Measurements from ENCODE around the gene ZFTA.
A peak's percentile ranks its signal among the peaks of the same experiment; 100 is the strongest.
"Not testable (repeated sequence)": the region's sequence is repeated elsewhere in the genome, so short reads cannot be mapped to it uniquely, and the experiment has no call there.

The ZFTA gene

DNA sequence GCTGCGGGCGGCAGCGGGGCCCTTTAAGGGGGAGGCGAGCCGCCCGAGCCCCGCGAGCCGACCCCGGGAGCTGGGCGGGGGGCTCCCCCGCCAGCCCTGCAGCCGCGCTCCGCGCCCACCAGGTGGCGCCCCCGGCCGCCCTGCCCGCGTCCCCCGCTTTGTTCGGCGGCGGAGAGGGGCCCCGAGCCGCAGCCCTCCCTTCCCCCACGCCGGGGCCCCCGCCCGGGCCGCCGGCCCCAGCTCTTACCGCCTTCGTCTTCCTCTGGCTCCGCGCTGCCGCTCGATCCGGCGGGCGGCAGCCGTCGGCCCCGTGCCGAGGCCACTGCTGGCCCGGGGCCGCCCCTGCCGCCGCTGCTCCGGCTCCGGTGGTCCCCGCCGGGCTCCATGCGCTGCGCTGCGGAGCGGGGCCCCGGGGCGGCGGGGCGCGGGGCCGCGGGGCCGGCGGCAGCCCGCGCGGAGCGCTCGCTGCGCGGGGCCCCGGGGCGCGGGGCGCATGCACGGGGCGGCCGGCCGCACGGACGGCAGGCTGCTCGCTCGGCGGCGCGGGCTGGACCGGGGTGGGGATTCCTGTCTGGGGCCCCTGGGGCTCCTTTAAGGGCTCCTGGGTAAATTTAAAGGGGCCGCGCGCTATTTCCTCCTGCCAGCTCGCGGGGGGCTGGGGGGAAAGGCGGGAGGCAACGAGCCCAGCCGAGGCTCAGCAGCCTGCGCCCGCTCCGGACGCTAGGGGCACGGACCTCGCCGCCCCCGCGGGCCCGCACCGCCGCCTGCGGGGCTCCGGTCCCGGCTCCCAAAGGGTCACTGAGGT is at the start of gene ZFTA:
Gene ZFTA, minus strand, starts transcription at position 539 of the 805 bp plus-strand sequence. Its CDS starts 153 bp downstream, at position 386.
- DNase-seq (ENCODE audit: low read depth in 3 of 3), result peak; percentile 22 to 55 (median 24)

DNA sequence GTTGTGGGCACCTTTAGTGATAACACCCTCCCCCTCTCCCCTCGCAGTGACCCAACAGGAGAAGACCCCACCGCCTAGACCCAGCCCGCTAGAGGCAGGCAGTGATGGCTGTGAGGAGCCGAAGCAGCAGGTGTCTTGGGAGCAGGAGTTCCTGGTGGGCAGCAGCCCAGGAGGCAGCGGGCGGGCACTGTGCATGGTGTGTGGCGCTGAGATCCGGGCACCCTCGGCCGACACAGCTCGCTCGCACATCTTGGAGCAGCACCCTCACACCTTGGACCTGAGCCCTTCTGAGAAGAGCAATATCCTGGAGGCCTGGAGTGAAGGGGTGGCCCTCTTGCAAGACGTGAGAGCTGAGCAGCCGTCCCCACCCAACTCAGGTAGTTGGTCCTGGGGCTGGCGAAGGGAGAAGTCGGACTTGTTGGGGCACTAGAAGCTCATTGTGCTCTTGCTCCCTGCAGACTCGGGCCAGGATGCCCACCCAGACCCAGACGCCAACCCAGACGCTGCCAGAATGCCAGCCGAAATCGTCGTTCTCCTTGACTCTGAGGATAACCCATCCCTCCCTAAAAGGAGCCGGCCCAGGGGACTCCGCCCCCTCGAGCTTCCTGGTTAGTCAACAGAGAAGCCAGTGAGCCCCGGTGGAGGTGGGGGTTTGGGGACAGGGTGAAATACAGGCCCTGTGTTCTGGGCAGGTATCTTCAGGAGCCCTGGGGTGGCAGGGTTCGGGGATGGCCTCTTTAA is 49.4 kb upstream of the ZFTA start:
- DNase-seq (ENCODE audit: low read depth in 3 of 3), result no peak

DNA sequence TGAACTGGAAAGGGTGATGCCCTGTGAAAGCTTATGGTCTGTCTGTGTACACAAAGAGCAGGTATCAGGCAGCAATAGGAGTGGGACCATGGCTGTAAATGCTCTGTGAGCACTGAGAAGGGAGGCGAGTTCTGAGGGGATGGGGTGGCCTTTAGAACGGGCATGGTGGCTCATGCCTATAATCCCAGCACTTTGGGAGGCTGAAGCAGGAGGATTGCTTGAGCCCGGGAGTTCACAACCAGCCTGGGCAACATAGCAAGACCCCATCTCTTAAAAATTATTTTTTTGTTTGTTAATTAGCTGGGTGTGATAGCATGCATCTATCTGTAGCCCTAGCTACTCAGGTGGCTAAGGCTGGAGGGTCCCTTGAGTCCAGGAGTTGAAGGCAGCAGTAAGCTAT is 48.2 kb upstream of the ZFTA start:
- no peak for DNase-seq (ENCODE audit: low read depth in 3 of 3)

DNA sequence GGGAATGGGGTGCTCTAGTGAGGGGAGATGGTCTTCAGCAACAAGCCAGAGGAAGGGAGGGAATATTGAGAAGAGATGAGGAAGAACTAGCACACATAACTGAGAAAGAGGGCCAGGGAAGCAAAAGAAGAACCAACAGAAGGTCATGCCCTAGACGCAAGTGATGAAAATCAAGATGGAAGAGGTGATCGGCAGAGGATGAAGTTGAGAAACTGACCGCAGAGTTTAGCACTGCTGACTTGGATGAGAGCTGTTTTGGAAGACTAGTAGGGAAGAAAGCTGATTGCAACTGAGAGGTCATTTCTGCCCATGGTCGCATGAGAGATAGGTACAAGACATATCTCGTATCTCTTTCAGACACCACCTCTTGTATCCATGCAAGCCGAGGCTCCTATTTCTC is 47.6 kb upstream of the ZFTA start:
- DNase-seq (ENCODE audit: low read depth in 3 of 3), result no peak

DNA sequence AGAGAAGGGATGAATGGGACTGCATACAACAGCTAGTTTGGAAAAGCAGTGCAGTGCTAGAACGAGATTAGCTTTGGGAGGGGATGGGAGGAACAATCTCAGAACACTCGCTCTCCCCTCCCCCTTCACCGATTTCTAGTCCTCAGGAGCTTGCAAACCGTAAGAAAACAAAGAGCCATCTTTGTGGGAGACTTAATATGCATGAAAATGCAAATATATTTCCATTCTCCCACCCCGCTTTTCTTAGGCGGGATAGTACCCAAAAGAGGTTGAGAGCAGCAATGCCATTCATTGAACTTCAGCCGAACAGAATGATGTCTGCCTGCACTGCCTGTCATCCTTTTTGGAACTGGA is 45.8 kb upstream of the ZFTA start:
- DNase-seq (ENCODE audit: low read depth in 3 of 3), result no peak

DNA sequence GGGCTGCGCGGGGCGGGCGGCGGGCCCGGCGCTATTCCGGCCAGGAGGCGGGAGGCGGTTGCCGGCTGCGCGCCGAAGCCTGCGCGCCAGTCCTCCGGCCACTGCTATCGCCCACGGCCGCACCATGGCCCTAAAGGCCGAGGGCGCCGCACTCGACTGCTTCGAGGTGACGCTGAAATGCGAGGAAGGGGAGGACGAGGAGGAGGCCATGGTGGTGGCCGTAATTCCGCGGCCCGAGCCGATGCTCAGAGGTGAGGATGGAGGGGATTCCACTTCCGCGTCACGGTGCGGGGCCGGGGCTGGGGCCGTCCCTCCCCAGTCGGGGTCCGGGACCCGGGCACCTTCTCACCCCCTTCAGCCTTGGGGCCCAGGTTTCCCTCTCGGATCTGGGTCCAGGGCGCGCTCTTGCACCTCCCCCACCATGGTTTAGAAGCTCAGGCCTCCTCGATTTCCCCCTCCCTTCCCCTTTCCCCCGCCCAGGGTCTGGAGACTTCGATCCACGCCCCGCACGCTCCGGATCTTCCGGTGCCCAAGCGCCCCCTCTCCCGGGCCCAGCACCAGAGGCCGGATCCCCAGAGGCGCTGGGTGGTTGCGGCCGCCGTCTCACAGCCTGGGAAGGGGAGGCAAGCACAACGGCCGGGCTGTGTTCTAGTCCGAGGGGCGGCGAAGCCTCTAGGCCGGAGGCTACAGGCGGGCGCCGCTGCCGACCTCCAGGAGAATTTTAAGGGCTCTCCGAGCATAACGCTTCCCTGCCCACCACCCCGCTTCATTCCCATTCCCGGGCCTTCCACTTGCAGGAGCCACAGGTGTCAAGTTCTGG is 45.2 kb upstream of the ZFTA start:
- peak in 1 of 3 experiments; percentile 47 for DNase-seq (ENCODE audit: low read depth in 3 of 3)

DNA sequence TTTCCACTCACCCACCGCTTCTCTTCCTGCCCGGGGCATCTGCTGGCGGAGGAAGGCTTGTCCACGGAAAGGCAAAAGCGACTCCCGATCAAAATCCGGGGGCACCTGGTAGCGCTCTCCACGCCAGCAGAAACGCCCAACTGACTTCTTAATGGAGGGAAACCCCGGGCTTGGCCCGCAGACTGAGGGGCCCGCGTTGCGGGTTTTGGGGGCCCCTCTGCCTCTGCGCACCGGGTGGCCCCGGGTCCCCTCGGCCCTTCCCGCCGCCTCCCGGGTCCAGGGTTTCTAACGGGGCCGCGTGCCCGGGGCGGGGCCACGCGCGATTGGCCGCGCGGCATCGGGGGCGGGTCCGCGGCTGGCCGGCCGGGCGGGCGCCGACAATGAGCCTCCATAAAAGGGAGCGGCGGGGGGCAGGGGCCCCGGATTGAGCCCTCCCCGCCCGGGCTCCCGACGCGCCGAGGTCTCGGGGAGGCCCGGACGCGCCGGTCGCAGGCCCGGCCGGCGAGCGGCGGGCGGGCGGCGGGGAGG is 44.5 kb upstream of the ZFTA start, which contains the start of gene SPINDOC:
Gene SPINDOC, plus strand, starts transcription at position 422 of the 528 bp plus-strand sequence. CDS start 231 bp downstream, outside the sequence.
- DNase-seq (ENCODE audit: low read depth in 3 of 3), result peak; percentile 36 to 76 (median 51)

DNA sequence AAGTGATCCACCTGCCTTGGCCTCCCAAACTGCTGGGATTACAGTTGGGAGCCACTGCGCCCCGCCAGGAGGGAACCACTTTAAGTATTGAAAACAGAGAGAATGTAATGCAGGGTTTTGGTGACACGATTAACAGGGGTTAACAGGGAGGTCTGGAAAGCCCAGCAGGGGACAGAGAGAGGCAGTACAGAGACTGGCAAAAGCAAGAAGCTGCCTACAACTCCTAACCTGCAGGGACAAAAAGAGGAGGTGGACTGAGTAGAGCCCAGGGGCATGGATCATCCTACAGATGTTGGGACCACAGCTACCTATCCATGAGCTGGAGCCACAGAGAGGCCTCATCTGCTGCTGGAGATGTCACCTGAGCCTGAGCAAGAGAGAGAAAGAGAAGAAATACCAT is 42.9 kb upstream of the ZFTA start:
- DNase-seq (ENCODE audit: low read depth in 3 of 3), result no peak

DNA sequence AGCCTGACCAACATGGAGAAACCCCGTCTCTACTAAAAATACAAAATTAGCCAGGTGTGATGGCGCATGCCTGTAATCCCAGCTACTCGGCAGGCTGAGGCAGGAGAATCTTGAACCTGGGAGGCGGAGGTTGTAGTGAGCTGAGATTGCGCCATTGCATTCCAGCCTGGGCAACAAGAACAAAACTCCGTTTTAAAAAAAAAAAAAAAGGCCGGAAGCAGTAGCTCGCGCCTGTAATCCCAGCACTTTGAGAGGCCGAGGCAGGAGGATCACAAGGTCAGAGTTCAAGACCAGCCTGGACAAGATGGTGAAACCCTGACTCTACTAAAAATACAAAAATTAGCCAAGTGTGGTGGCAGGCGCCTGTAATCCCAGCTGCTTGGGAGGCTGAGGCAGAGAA is 41.8 kb upstream of the ZFTA start:
- DNase-seq (ENCODE audit: low read depth in 3 of 3), result not testable (repeated sequence)

DNA sequence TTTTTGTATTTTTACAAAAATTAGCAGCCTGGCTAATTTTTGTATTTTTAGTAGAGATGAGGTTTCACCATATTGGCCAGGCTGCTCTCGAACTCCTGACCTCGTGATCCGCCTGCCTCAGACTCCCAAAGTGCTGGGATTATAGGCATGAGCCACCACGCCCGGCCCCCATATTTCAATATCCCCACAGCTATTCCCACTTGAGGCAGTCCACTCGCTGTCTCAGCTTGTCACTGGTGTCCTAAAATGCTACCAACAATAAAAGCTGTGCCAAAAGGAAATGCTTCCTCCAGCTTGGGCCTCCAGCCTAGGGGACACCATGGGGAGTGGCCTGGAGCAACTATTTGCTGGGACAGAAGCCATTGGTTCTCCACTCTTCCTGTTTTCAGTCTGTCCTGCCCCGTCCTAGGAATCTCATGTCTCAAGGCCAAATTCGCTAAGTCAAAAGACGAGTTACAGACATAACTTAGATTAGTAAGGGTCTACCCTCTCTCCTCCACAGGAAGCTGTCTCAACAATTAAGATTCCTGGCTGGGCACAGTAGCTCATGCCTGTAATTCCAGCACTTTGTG is 37.4 kb upstream of the ZFTA start:
- DNase-seq (ENCODE audit: low read depth in 3 of 3), result no peak

DNA sequence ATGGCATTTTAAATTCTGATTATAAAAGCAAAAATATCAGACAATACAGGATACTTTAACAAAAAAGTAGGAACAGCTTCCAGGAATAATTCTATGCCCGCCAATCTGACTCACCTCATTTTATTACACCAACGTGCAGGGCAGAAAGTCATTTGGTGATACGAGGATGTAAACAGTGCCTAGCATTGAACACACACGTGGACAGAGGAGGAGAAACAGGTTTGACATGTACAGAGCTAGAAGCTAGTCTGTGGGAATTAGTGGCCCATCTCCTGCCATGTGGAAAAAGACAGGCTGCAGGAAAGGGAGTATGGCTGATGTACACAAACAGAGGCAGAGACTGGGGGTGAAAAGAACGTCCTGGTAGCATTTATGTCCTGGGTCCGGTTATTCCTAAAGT is 35.7 kb upstream of the ZFTA start:
- no peak for DNase-seq (ENCODE audit: low read depth in 3 of 3)

DNA sequence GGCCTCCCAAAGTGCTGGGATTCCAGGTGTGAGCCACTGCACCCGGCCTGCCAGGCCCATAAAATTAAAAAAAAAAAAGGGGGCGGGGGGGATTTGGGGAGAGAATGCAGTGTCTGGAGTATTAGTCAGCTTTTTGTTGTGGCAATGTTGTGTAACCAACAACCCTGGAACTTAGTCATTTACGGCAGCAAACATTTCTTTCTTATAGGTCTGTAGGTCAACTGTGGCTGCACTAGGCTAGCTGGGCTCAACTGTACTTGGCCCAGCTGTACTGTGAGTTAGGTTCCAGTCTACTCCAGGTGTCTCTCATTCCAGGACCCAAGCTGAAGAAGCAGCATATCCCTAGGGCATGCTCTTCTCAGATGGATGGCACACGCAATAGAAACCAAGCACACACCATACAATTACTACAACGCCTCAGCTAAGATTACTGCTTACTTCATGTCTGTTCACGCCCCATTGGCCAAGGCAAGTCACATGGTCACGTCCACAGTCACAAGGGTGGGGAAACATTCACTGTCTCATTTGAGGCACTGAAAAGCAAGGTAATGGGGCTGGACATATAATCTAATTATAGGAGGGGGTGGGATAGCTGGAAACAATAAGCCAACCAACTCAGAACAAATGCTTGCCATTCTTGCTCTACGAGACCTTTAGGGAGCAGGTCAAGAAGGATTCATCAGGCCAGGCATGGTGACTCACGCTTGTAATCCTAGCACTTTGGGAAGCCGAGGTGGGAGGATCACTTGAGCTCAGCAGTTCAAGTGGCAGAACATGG is 34.3 kb upstream of the ZFTA start:
- DNase-seq (ENCODE audit: low read depth in 3 of 3), result no peak

DNA sequence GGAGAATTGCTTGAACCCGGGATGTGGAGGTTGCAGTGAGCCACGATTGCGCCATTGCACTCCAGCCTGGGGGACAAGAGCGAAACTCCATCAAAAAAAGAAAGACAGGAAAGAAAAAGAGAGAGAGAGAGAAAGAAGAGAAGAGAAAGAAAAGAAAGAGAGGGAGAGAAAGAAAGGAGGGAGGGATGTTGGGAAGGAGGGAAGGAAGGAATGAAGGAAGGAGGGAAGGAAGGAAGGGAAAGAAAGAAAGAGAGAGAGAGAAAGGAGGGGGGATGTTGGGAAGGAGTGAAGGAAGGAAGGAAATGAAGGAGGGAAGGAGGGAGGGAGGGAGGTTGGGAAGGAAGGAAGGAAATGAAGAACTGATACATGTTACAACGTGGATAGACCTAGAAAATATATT is 32.3 kb upstream of the ZFTA start:
- no peak for DNase-seq (ENCODE audit: low read depth in 3 of 3)

DNA sequence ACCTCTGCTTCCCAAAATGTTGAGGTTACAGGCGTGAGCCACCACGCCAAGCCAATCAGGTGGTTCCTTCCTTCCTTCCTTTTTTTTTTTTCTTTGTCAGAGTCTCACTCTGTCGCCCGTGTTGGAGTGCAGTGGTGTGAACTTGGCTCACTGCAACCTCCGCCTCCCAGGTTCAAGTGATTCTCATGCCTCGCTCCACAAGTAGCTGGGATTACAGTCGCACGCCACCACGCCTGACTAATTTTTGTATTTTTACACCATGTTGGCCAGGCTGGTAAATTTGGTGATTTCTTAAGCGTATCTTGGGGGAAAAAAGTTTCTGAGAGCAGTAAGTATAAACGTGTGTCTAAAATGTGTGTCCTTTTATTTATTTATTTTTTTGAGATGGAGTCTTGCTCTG is 26.5 kb upstream of the ZFTA start:
- DNase-seq (ENCODE audit: low read depth in 3 of 3), result no peak

DNA sequence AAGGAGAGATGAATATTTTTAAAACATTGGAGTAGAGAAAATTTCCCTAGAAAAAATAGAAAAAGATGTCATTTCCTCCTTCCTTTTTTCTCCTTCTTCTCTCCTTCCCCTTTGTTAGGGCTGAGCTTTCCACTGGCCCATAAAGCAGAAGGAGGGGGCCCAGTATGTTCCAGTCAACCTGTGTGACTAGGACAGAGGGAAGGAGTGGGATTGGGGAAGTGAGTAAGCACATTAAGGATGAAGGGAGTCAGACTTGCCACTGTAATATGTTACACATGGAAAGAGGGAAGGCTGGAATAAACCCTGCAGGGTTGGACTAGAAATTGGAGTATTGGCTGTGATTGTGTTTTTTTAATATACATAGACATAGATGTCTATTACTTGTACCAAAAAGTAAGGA is 24.6 kb upstream of the ZFTA start:
- no peak for DNase-seq (ENCODE audit: low read depth in 3 of 3)

DNA sequence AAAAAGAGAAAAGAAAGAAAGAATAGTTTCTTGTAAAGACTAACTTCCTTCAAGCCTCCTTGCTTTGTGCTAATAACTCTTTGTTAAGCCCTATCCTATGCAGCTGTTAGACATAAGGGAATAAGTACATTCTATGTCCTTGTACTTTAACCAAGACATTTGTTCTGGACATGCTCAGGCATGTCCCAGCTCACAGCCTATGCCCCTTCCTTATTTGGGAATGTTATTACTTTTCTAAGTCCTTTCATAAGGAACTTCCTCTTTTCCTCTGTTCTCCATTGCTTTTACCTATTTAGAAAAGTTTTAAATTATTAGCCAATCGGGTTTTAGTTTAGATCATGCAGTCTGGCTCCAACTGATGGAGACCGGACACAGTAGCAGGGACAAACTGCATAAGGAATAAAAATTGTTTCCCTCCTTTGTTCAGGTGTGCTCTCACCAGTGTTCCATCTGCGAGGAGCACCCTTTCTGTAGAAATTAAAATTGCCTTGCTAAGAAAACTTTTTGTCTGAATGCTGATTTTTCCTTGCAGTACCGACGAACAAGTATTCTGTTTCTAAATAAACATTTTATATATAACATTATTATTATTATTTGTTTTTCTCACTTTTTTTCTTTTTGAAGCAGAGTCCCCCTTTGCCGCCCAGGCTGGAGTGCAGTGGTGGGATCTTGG is 23.1 kb upstream of the ZFTA start:
- no peak for DNase-seq (ENCODE audit: low read depth in 3 of 3)

DNA sequence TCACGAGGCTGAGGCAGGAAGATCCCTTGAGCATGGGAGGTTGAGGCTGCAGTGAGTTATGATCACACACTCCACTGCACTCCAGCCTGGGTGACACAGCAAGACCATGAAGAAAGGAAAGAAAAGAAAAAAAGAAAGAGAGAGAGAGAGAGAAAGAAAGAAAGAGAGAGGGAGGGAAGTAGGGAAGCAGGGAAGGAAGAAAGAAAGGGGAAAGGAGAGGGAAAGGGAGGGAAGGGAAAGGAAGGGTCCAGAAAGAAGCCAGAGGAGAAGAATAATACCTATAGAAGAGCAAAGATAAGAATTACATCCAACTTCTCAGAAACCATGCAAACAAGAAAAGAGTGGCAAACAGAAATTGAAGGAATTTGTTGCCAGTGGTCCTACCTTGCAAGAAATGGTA is 17.2 kb upstream of the ZFTA start:
- no peak for DNase-seq (ENCODE audit: low read depth in 3 of 3)

DNA sequence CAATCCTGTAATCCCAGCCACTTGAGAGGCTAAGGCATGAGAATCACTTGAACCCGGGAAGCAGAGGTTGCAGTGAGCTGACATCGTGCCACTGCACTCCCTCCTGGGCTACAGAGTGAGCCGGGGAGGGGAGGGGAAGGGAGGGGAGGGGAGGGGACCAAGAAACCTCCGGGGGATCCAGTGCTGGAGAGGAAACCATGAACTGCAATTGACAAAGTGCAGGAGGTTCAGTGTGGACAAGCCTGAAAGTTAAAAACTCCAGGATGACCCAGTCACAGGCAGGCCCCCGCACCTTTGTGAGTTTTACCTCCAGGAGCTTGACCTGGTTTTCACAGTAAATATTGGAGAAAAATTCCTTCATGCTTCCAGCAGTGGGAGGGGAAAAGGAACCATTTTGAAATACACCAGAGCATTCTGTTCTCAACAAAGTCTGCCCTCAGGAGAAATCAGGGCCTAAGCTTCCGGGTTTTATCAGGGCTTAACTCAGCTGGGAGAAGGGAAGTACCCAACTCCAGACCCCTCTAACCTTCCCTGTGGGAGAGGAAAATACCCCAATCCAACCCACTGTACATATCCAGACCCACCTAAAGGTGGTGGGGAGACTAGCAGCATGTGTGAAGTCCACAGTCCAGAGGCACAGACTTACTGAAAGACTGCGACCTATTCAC is 15.5 kb upstream of the ZFTA start:
- no peak for DNase-seq (ENCODE audit: low read depth in 3 of 3)

DNA sequence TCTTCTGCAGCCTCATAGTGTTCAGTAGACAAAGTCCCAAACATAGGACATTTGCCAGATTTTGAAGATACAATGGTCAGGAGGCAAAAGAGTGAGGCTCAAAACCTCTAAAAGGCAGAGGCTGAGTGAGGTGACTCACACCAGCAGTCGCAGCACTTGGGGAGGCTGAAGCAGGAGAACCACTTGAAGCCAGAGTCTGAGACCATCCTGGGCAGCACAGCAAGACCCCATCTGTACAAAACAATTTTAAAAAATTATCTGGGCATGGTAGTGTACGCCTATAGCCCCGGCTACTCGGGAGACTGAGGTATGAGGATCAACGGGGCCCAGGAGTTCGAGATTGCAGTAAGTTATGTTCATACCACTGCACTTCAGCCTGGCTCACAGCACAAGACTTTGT is 14.2 kb upstream of the ZFTA start:
- no peak for DNase-seq (ENCODE audit: low read depth in 3 of 3)

DNA sequence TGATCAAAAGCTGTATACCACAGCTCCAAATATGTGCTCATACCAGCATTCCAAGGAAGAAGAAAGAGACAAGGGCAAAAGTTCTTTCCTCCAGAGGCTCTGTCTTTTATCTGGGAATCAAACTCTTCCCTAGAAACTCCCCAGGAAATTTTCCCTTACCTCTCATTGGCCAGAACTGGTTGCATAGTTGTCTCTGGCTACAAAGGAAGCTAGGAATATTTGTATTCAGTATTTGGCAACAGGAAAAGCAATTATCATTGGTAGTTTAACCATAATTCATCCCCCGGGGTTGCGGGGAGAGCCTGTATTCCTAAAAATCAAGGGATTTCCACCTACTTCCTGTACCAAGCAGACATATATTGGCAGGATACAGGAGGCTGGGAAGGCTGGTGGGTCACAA is 10.5 kb upstream of the ZFTA start:
- no peak for DNase-seq (ENCODE audit: low read depth in 3 of 3)

Measured in stimulated activated CD4-positive, alpha-beta T cell treated with anti-CD3 and anti-CD28 coated beads, TNF-alpha, amount 100 ng/mL, for 24 hours (primary cell).